GM12878 (cell line): ENCODE results near the gene SIRT5.

Experiments used
- SP1 ChIP-seq: IDR thresholded peaks from one replicate; pipeline ENCODE4 v1.6.1; 2011; ENCODE audit warnings: low read depth, low read length
- TF ChIP-seq, protein P1 (sequence below): fragments of 150-350 bp; IDR thresholded peaks from 2 replicates; pipeline ENCODE4 v1.6.1; 2016; ENCODE audit warnings: low read depth, low read length
- TF ChIP-seq, protein P2 (sequence below): IDR thresholded peaks from 2 replicates; pipeline ENCODE4 v1.6.1; 2011; ENCODE audit warnings: low read depth, mild to moderate bottlenecking, low read length, moderate library complexity, borderline replicate concordance; ENCODE audit errors: extremely low read depth
- TF ChIP-seq, protein P3 (sequence below), 3 experiments: IDR thresholded peaks in 2 of 3; conservative IDR thresholded peaks in 1 of 3; 2 replicates each; pipeline ENCODE4 v1.5.1; 2011; ENCODE audit warnings: low read depth in 3 of 3, low read length in 3 of 3, mild to moderate bottlenecking in 3 of 3, control low read depth in 2 of 3, moderate library complexity in 2 of 3, inconsistent platforms in 1 of 3, mixed read lengths in 1 of 3; ENCODE audit not compliant: control insufficient read depth in 2 of 3, insufficient read depth in 1 of 3; ENCODE audit errors: extremely low read depth in 1 of 3
- TF ChIP-seq, protein P4 (sequence below): fragments of 450-650 bp; conservative IDR thresholded peaks from 2 replicates; pipeline ENCODE4 v1.6.1; 2017; ENCODE audit warnings: mild to moderate bottlenecking, moderate library complexity

DNA sequence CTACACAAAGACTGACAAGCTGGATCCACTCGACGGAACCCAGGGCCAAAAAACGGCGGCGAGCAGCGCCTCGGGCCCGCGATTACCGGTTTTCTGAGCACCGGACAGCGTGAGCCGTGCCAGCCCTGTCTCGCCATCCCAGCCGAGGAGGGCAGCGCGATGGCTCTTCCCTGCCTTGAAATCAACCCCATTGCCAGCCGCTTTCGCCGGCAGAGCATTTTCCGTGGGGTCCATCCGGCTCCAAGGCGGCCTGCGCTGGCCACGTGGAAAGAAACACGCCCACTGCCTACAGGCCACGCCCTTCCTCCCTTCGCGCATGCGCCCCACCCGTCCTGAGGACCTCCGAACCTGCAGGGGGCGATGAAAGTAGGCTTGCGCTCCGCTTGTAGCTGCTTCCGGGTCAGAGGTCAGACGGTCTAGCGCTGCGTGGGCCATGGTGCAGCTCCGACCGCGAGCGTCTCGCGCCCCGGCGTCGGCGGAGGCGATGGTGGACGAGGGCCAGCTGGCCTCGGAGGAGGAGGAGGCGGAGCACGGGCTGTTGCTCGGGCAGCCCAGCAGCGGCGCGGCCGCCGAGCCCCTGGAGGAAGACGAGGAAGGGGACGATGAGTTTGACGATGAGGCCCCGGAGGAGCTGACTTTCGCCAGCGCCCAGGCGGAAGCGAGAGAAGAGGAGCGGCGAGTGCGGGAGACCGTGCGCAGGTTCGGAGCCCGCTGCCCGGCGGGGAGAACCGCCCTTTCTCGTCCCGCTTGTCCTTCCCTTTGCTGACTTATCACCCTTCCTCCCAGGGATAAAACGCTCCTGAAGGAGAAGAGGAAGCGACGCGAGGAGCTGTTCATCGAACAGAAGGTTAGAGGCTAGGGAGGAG lies 40.8 kb downstream of the SIRT5 start, which contains the start of gene NOL7:
- TF ChIP-seq, protein P1, sequence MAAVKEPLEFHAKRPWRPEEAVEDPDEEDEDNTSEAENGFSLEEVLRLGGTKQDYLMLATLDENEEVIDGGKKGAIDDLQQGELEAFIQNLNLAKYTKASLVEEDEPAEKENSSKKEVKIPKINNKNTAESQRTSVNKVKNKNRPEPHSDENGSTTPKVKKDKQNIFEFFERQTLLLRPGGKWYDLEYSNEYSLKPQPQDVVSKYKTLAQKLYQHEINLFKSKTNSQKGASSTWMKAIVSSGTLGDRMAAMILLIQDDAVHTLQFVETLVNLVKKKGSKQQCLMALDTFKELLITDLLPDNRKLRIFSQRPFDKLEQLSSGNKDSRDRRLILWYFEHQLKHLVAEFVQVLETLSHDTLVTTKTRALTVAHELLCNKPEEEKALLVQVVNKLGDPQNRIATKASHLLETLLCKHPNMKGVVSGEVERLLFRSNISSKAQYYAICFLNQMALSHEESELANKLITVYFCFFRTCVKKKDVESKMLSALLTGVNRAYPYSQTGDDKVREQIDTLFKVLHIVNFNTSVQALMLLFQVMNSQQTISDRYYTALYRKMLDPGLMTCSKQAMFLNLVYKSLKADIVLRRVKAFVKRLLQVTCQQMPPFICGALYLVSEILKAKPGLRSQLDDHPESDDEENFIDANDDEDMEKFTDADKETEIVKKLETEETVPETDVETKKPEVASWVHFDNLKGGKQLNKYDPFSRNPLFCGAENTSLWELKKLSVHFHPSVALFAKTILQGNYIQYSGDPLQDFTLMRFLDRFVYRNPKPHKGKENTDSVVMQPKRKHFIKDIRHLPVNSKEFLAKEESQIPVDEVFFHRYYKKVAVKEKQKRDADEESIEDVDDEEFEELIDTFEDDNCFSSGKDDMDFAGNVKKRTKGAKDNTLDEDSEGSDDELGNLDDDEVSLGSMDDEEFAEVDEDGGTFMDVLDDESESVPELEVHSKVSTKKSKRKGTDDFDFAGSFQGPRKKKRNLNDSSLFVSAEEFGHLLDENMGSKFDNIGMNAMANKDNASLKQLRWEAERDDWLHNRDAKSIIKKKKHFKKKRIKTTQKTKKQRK = no peak
- TF ChIP-seq, protein P2, sequence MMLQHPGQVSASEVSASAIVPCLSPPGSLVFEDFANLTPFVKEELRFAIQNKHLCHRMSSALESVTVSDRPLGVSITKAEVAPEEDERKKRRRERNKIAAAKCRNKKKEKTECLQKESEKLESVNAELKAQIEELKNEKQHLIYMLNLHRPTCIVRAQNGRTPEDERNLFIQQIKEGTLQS = peak; percentile 55; the same call in 1 of the 2 replicates
- TF ChIP-seq, protein P3, sequence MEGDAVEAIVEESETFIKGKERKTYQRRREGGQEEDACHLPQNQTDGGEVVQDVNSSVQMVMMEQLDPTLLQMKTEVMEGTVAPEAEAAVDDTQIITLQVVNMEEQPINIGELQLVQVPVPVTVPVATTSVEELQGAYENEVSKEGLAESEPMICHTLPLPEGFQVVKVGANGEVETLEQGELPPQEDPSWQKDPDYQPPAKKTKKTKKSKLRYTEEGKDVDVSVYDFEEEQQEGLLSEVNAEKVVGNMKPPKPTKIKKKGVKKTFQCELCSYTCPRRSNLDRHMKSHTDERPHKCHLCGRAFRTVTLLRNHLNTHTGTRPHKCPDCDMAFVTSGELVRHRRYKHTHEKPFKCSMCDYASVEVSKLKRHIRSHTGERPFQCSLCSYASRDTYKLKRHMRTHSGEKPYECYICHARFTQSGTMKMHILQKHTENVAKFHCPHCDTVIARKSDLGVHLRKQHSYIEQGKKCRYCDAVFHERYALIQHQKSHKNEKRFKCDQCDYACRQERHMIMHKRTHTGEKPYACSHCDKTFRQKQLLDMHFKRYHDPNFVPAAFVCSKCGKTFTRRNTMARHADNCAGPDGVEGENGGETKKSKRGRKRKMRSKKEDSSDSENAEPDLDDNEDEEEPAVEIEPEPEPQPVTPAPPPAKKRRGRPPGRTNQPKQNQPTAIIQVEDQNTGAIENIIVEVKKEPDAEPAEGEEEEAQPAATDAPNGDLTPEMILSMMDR (IDR thresholded peaks at IDR 0.05 in 2 of 3, conservative IDR thresholded peaks at IDR 0.05 in 1 of 3; ENCODE audit: control insufficient read depth in 2 of 3, extremely low read depth in 1 of 3, insufficient read depth in 1 of 3, low read depth in 3 of 3, low read length in 3 of 3) = peak; percentile 96 to 99 (median 98); a peak in 5 of 6 replicates
- TF ChIP-seq, protein P4, sequence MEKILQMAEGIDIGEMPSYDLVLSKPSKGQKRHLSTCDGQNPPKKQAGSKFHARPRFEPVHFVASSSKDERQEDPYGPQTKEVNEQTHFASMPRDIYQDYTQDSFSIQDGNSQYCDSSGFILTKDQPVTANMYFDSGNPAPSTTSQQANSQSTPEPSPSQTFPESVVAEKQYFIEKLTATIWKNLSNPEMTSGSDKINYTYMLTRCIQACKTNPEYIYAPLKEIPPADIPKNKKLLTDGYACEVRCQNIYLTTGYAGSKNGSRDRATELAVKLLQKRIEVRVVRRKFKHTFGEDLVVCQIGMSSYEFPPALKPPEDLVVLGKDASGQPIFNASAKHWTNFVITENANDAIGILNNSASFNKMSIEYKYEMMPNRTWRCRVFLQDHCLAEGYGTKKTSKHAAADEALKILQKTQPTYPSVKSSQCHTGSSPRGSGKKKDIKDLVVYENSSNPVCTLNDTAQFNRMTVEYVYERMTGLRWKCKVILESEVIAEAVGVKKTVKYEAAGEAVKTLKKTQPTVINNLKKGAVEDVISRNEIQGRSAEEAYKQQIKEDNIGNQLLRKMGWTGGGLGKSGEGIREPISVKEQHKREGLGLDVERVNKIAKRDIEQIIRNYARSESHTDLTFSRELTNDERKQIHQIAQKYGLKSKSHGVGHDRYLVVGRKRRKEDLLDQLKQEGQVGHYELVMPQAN = peak; percentile 94
- peak; percentile 73 for TF ChIP-seq SP1
